SK-MEL-5 (cell line): Measurements from ENCODE around the gene COL28A1. TPM values are rescaled to one million over a fixed set of nuclear protein-coding genes. Genes with fewer than 3 reads are reported as not detected.
"Not testable (repeated sequence)": the region's sequence is repeated elsewhere in the genome, so short reads cannot be mapped to it uniquely, and the experiment has no call there.

Experiments used
- DNase-seq: peaks from one replicate; pipeline ENCODE4 v3.0.0-alpha.2; 2016; ENCODE audit warnings: low read depth, low spot score
- in situ Hi-C: cut with HindIII; loops from 2 replicates; pipeline ENCODE4 v1.10.0; 2016; ENCODE audit warnings: low sequenced_read_pairs, high pct_unique_total_duplicates, low pct_unique_long_range_greater_than_20kb
- total RNA-seq: library from RNA; depleted of rRNA; stranded (reverse); fragments of >200 nt; shearing (Covaris generic); gene quantifications from 2 replicates; pipeline ENCODE4 v1.2.3, GENCODE V29; 2014

Gene COL28A1
- total RNA-seq, 1 experiment from 2014 or later, result 0.26 TPM

DNA sequence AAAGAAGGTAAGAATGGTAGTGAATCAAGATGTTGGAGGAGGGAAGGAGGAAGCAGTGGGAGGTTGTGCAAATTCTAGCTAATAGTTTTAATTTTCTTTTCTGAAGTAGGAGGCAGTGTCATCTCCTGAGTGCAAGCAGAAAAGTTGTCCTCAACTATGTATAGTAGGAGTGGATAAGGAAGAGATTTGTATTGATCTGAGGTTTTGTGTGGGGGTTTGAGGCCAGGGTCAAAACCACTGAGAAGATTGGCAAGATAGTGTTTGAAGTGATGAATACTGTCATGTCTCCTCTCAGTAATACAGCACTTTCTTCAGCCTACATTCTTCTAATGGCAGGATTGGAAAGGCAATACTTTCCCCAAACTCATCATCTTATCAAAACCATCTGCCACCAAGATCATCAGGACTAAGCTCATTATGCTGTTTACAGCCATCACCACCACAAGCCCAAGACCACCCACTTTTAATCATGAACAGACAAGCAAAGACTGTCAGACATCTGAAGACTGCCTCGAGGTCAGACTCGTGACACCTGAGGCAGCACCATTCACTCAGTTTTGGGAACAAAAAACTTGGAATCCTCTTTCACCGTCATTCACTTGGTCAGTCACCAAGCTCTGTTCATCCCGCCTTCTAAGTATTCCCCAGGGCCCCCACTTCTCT lies 29.5 kb upstream of the COL28A1 start:
- DNase-seq, result no peak
- in situ Hi-C loops, result no loop called here

DNA sequence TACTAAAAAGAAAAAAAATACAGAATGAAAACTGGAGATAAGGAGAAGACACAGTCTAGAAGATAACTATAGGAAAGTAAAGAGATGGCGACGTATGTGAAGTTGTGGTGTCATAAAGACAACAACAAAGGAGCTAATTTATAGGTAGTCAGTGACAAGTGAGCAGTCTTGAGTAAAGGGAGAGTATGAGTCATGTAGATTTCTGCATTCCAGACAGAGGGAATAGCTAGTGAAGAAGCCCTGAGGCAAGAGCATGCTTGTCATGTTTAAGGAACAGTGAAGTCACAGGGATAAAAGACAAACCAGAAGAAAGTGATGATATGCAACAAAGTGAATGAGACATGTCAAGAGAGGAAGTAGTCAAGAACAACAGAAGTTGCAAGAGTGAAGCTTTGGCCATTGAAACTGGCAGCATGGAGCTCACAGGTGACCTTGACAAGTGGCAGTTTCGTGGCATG lies 28.7 kb upstream of the COL28A1 start:
- in situ Hi-C loops, result no loop called here
- peak; percentile 66 for DNase-seq

- in situ Hi-C loops, result no loop called here
- no peak for DNase-seq
These were observed 28.1 kb upstream of the COL28A1 start for GRCh38 chr7:7563813-7564212.

GRCh38 chr7:7563269-7563668 lies 27.6 kb upstream of the COL28A1 start:
- no peak for DNase-seq
- in situ Hi-C loops, result no loop called here

GRCh38 chr7:7562736-7563135 lies 27.1 kb upstream of the COL28A1 start:
- in situ Hi-C loops, result no loop called here

DNA sequence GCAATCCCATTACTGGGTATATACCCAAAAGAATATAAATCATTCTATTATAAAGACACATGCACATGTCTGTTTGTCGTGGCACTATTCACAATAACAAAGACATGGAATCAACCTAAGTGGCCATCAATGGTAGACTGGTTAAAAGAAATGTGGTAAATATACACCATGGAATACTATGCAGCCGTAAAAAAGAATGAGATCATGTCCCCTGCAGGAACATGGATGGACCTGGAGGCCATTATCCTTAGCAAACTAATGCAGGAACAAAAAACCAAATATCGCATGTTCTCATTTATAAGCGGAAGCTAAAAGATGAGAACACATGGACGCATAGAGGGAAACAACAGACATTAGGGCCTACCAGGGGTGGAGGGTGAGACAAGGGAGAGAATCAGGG lies 25.9 kb upstream of the COL28A1 start:
- DNase-seq, in situ Hi-C loops: not testable (repeated sequence)

More at GRCh38 chr7:7562736-7563135, 27.1 kb upstream of the COL28A1 start:
- no peak for DNase-seq

DNA sequence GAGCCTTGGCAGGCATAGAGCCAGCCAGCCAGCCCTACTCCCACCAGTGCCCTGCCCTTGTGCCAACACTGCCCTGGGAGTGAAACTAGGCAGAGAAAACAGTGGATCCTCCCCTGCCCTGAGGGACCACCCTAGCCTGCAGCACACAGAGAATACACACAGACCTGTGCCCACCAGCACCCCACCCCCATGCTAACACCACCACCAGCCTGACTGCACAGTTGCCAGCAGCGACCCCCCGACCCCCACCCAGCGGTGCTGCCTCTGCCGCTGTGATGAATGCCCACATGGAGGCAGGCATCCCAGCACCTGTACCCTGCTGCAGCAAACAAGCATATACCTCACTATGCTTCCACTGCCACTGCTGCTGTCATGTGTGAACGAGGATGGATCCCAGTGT lies 21.6 kb upstream of the COL28A1 start:
- DNase-seq, result no peak
- in situ Hi-C loops, result no loop called here

- DNase-seq, result no peak
- in situ Hi-C loops, result no loop called here
These were observed 21.2 kb upstream of the COL28A1 start for GRCh38 chr7:7556852-7557251.

DNA sequence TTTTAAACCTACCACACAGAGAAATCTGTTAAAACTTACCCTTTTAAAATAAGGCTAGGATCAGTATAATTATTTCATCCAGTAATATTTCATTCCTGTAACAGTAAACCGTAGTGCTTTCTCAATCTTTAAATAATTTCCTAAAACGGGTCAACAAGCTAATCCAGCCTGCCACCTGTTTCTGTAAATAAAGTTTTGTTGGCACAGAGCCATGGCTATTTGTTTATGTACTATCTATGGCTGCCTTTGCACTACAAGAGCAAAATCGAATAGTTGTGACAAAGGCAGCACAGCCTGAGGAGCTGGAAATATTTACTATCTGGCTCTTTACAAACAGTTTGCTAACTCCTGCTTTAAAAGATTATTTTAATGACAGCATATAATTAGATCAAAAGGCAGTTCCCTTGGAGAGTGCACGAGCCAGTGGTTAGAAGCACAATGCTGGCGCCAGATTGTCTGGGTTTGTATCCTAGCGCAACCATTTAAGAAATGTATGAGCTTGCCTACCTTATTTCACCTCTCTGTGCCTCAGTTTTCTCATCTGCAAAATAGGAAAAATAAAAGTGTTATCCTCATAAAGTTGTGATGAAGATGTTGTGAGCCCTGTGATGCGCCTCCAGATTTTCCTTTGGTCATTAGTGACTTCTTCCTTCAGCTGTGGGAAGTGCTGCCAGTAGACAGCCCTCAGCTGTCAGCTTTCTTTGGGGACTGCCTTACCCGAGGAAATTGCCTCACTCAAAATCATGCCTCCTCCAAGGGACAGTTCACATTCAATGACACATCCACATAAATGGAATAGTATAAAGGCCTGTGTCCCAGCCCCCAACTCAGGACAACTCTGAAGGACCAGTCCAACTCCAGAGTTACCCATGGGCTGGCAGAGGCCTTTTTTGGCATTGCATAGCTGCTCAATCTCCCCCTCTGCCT lies 19.2 kb upstream of the COL28A1 start:
- in situ Hi-C loops, result no loop called here
- DNase-seq, result no peak

- DNase-seq, result no peak
- in situ Hi-C loops, result no loop called here
These were observed 18.4 kb upstream of the COL28A1 start for GRCh38 chr7:7554021-7554432.

- in situ Hi-C loops, result no loop called here
- no peak for DNase-seq
These were observed 17.7 kb upstream of the COL28A1 start for GRCh38 chr7:7553386-7553785.

GRCh38 chr7:7552199-7552598 lies 16.5 kb upstream of the COL28A1 start:
- no peak for DNase-seq
- in situ Hi-C loops, result no loop called here

GRCh38 chr7:7550663-7551062 lies 15.0 kb upstream of the COL28A1 start:
- no peak for DNase-seq
- in situ Hi-C loops, result no loop called here

- in situ Hi-C loops, result no loop called here
These were observed 12.7 kb upstream of the COL28A1 start for GRCh38 chr7:7548407-7548806.

GRCh38 chr7:7542251-7542835 lies 6.7 kb upstream of the COL28A1 start:
- in situ Hi-C loops, result no loop called here

More at GRCh38 chr7:7548407-7548806, 12.7 kb upstream of the COL28A1 start:
- no peak for DNase-seq

GRCh38 chr7:7539711-7540110 lies 4.0 kb upstream of the COL28A1 start:
- in situ Hi-C loops, result no loop called here
- no peak for DNase-seq

More at GRCh38 chr7:7542251-7542835, 6.7 kb upstream of the COL28A1 start:
- no peak for DNase-seq

DNA sequence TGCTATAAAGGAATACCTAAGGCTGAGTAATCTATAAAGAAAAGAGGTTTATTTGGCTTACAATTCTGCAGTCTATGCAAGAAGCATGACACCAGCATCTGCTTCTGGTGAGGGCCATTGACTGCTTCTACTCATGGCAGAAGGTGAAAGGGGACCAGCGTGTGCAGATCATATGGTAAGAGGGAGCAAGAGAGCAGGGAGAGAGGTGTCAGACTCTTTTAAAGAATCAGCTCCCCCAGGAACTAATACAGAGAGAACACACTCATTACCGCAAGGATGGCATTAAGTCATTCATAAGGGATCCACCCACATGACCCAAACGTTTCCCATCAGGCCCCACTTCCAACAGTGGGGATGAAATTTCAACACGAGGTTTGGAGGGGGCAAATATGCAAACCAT lies 3.5 kb upstream of the COL28A1 start:
- in situ Hi-C loops, result no loop called here
- DNase-seq, result no peak

DNA sequence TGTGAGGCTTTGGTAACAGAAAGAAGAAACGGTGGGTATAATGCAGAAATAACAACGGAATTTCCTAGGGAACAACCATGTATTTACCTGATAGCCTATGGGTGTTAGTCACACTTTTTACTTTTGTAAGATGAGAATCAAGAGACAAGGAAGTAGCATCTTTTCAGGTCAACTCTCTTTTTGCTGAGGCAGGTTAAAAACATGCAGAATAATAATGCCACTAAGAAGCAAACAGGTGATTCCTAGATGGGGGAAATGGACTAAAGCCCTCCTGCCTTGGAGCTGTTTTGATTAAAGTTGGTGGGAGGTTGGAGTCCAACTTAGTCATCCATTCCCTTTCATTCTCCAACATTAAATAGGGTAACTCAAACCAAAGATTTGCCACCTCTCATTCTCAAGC lies 2.0 kb upstream of the COL28A1 start:
- DNase-seq, result no peak
- in situ Hi-C loops, result no loop called here
